SH-SY5Y (cell line): Measurements from ENCODE around the gene SERPINA12.

Experiments
- GATA2 ChIP-seq: IDR thresholded peaks from 2 replicates; pipeline ENCODE4 v1.6.1; 2011; ENCODE audit warnings: mild to moderate bottlenecking, low read depth, low read length
- GATA3 ChIP-seq: IDR thresholded peaks from 2 replicates; pipeline ENCODE4 v1.6.1; 2011; ENCODE audit warnings: low read depth, mild to moderate bottlenecking, low read length, moderate library complexity

DNA sequence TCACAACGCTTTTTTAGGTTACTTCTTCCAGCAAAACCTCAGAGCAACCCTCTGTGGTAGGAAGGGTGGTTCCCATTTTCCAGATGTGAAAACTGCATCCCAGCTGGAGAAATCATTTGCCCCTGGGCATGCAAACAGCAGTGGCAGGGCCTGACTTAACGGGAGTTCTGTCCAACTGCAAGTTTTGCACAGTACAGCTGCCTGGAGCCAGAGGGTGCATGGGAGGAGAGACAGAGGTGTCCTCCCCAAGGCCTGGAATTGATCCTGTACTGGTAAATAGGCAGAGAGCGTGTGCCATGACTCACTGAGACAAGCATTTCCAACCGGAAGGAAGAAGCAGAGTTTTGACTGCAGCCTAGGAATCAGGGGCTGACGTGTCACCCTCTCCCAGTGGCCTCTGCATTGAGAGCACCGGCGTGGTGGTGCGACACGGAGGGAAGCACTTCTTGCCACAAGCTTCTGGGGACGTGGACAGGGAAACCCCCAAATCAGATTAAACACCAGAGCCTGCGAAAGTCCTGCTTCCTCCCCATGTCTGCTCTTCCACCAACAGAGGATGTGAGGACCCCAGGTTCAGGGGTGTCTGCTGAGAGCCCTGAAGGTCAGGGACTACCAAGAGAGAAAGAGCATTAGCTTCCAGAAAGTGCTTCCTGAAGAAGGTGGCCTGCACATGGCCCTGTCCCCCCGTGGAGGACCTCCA, 33.0 kb upstream of the SERPINA12 start:
- TF ChIP-seq GATA2, result no peak
- TF ChIP-seq GATA3, result no peak
